Left ventricle myocardium superior (tissue), 1 donor: ENCODE results near the gene OSBP2. TPM values are rescaled to one million over a fixed set of nuclear protein-coding genes. Genes with fewer than 3 reads are reported as not detected.

Source experiments
- ATAC-seq: fragments of 200-7000 bp; cut with Tn5 transposase; one replicate; pipeline ENCODE4 v1.9.1; 2020; ENCODE audit warnings: mild to moderate bottlenecking, moderate library complexity
- DNase-seq: peaks from one replicate; pipeline ENCODE4 v3.0.0-alpha.2; 2020
- intact Hi-C: fragments of 100-400 bp; cut with micrococcal nuclease; formaldehyde crosslinking; loops from one replicate; pipeline ENCODE4 v1.11.0; 2022
- total RNA-seq: library from RNA; stranded (reverse); fragmentation: NEBNext Ultra II Directional; extraction: Animal tissue kit (Norgen Biotek cat#: 25700); gene quantifications from one replicate; pipeline ENCODE4 v1.2.1, GENCODE V29; 2021
- donor health status: DM: no; HTN: yes; CAD: no; lungs with severe emphysema.

The OSBP2 gene
- total RNA-seq, 1 donor from 2014 or later: 16.0 TPM

GRCh38 chr22:30872285-30873041 lies 177.8 kb downstream of the OSBP2 start:
- DNase-seq: peak; percentile 8
- no peak for ATAC-seq
- intact Hi-C loops: no loop called here

GRCh38 chr22:30873086-30873650 lies 178.5 kb downstream of the OSBP2 start:
- intact Hi-C loops: no loop called here
- ATAC-seq (no peak), DNase-seq (no peak)

- no peak for DNase-seq
- no peak for ATAC-seq
- intact Hi-C loops: no loop called here
These were observed 179.0 kb downstream of the OSBP2 start for GRCh38 chr22:30873661-30874060.

GRCh38 chr22:30874431-30875370 lies 180.0 kb downstream of the OSBP2 start:
- intact Hi-C loops: no loop called here
- no peak for ATAC-seq
- peak; percentile 13 for DNase-seq

GRCh38 chr22:30875481-30876215 lies 181.0 kb downstream of the OSBP2 start:
- DNase-seq (peak; percentile 83), ATAC-seq (peak; percentile 83)
- intact Hi-C loops: no loop called here

- peak; percentile 16 for DNase-seq
- intact Hi-C loops: no loop called here
- no peak for ATAC-seq
These were observed 181.6 kb downstream of the OSBP2 start for GRCh38 chr22:30876221-30876751.

- ATAC-seq: peak; percentile 67
- intact Hi-C loops: no loop called here
These were observed 182.4 kb downstream of the OSBP2 start for GRCh38 chr22:30876915-30877553.

GRCh38 chr22:30877662-30878515 lies 183.2 kb downstream of the OSBP2 start:
- intact Hi-C loops: no loop called here
- DNase-seq (peak; percentile 20), ATAC-seq (peak; percentile 41)

More at GRCh38 chr22:30876915-30877553, 182.4 kb downstream of the OSBP2 start:
- peak; percentile 75 for DNase-seq

GRCh38 chr22:30878516-30879414 lies 184.1 kb downstream of the OSBP2 start:
- intact Hi-C loops: no loop called here
- ATAC-seq (no peak), DNase-seq (peak; percentile 49)

- no peak for ATAC-seq
- DNase-seq: peak; percentile 15
- intact Hi-C loops: no loop called here
These were observed 184.7 kb downstream of the OSBP2 start for GRCh38 chr22:30879415-30879797.

- intact Hi-C loops: no loop called here
- DNase-seq (peak; percentile 16), ATAC-seq (no peak)
These were observed 185.5 kb downstream of the OSBP2 start for GRCh38 chr22:30880181-30880601.

GRCh38 chr22:30880847-30881246 lies 186.2 kb downstream of the OSBP2 start:
- peak; percentile 17 for DNase-seq
- intact Hi-C loops: no loop called here
- ATAC-seq: no peak

GRCh38 chr22:30881361-30882183 lies 186.9 kb downstream of the OSBP2 start:
- intact Hi-C loops: no loop called here
- peak; percentile 72 for DNase-seq
- ATAC-seq: peak; percentile 80

- DNase-seq: peak; percentile 9
- intact Hi-C loops: no loop called here
- no peak for ATAC-seq
These were observed 187.6 kb downstream of the OSBP2 start for GRCh38 chr22:30882184-30882717.

GRCh38 chr22:30882974-30883533 lies 188.4 kb downstream of the OSBP2 start:
- DNase-seq (peak; percentile 12), ATAC-seq (no peak)
- intact Hi-C loops: no loop called here
